Liver (tissue), 9 donors: ENCODE data around the gene TAS2R9. TPM values are rescaled to one million over a fixed set of nuclear protein-coding genes. Genes with fewer than 3 reads are reported as not detected.

Experiments used
- DNase-seq: peaks from one replicate; pipeline ENCODE4 v3.0.0-alpha.2; 2017; ENCODE audit warnings: low spot score
- H3K27ac ChIP-seq, 2 donors: one replicate each; pipeline ENCODE4 v1.7.0; 2013; ENCODE audit warnings: inconsistent platforms in 2 of 2, low read length in 2 of 2, control low read depth in 1 of 2, low read depth in 1 of 2, mild to moderate bottlenecking in 1 of 2
- H3K27me3 ChIP-seq, 4 donors: one replicate each; pipeline versions ENCODE4 v1.6.1 to v1.7.0; 2013; ENCODE audit warnings: low read length in 3 of 4, inconsistent platforms in 1 of 4, mild to moderate bottlenecking in 1 of 4, moderate library complexity in 1 of 4; ENCODE audit not compliant: control insufficient read depth in 4 of 4, insufficient read depth in 4 of 4
- H3K36me3 ChIP-seq, 4 donors: one replicate each; pipeline versions ENCODE4 v1.6.1 to v1.7.0; 2013; ENCODE audit warnings: low read length in 3 of 4, mild to moderate bottlenecking in 3 of 4, low read depth in 1 of 4, moderate library complexity in 1 of 4; ENCODE audit not compliant: control insufficient read depth in 4 of 4, insufficient read depth in 3 of 4
- H3K4me1 ChIP-seq, 4 donors: one replicate each; pipeline versions ENCODE4 v1.6.1 to v1.7.0; 2013; ENCODE audit warnings: low read length in 3 of 4, mild to moderate bottlenecking in 3 of 4, moderate library complexity in 1 of 4; ENCODE audit not compliant: control insufficient read depth in 4 of 4, insufficient read depth in 4 of 4
- H3K4me3 ChIP-seq, 3 donors: one replicate each; pipeline versions ENCODE4 v1.6.1 to v1.7.0; 2013; ENCODE audit warnings: low read length in 3 of 3, control low read depth in 1 of 3, low read depth in 1 of 3, mild to moderate bottlenecking in 1 of 3
- H3K9ac ChIP-seq, 2 donors: one replicate each; pipeline ENCODE4 v1.7.0; 2013; ENCODE audit warnings: low read length in 2 of 2, mild to moderate bottlenecking in 2 of 2, moderate library complexity in 2 of 2, control low read depth in 1 of 2, low read depth in 1 of 2
- H3K9me3 ChIP-seq, 4 donors: one replicate each; pipeline versions ENCODE4 v1.6.1 to v1.7.0; 2013; ENCODE audit warnings: low read length in 3 of 4; ENCODE audit not compliant: control insufficient read depth in 4 of 4
- ATF3 ChIP-seq: IDR thresholded peaks from 2 replicates; pipeline ENCODE4 v1.6.1; 2016; ENCODE audit warnings: antibody characterized with exemption
- CTCF ChIP-seq: fragments of 150-350 bp; IDR thresholded peaks from 2 replicates; pipeline ENCODE4 v1.5.1; 2017; ENCODE audit warnings: improper control_type of control experiment, low read depth, low read length; ENCODE audit not compliant: missing input control
- EGR1 ChIP-seq, 2 donors: IDR thresholded peaks; 2 replicates each; pipeline ENCODE4 v1.6.1; 2016 to 2018; ENCODE audit warnings: antibody characterized with exemption in 2 of 2, low read depth in 2 of 2
- FOXA1 ChIP-seq: IDR thresholded peaks from 2 replicates; pipeline ENCODE4 v1.6.1; 2016; ENCODE audit warnings: antibody characterized with exemption
- FOXA2 ChIP-seq: IDR thresholded peaks from 2 replicates; pipeline ENCODE4 v1.6.1; 2016; ENCODE audit warnings: antibody characterized with exemption
- GABPA ChIP-seq, 2 donors: IDR thresholded peaks in 1 of 2; conservative IDR thresholded peaks in 1 of 2; 2 replicates each; pipeline ENCODE4 v1.6.1; 2016; ENCODE audit warnings: antibody characterized with exemption in 2 of 2, mild to moderate bottlenecking in 1 of 2, moderate library complexity in 1 of 2
- HNF4A ChIP-seq, 2 donors: conservative IDR thresholded peaks; 2 replicates each; pipeline ENCODE4 v1.6.1; 2016; ENCODE audit warnings: antibody characterized with exemption in 2 of 2, mild to moderate bottlenecking in 2 of 2
- HNF4G ChIP-seq: IDR thresholded peaks from 2 replicates; pipeline ENCODE4 v1.6.1; 2016; ENCODE audit warnings: antibody characterized with exemption
- JUND ChIP-seq, 2 donors: IDR thresholded peaks; 2 replicates each; pipeline ENCODE4 v1.6.1; 2016; ENCODE audit warnings: antibody characterized with exemption in 2 of 2
- MAX ChIP-seq: IDR thresholded peaks from 2 replicates; pipeline ENCODE4 v1.6.1; 2016; ENCODE audit warnings: antibody characterized with exemption
- NR2F2 ChIP-seq: IDR thresholded peaks from 2 replicates; pipeline ENCODE4 v1.6.1; 2016; ENCODE audit warnings: antibody characterized with exemption
- RAD21 ChIP-seq, 2 donors: IDR thresholded peaks; 2 replicates each; pipeline ENCODE4 v1.6.1; 2016; ENCODE audit warnings: antibody characterized with exemption in 2 of 2, mild to moderate bottlenecking in 2 of 2
- REST ChIP-seq: IDR thresholded peaks from 2 replicates; pipeline ENCODE4 v1.6.1; 2016; ENCODE audit warnings: antibody characterized with exemption, mild to moderate bottlenecking
- TAF1 ChIP-seq: conservative IDR thresholded peaks from 2 replicates; pipeline ENCODE4 v1.6.1; 2016; ENCODE audit warnings: antibody characterized with exemption, mild to moderate bottlenecking
- YY1 ChIP-seq: IDR thresholded peaks from 2 replicates; pipeline ENCODE4 v1.6.1; 2016; ENCODE audit warnings: antibody characterized with exemption, mild to moderate bottlenecking
- WGBS: extraction: QIAGEN DNeasy Blood & Tissue Kit; methylation state at CpG from one replicate; pipeline ENCODE4 v1.1.7; 2013; 5-methylcytosine and 5-hydroxymethylcytosine counted together
- polyA plus RNA-seq, 2 donors: library from polyadenylated mRNA; stranded (reverse) in 1 of 2; unstranded in 1 of 2; fragments of 200-250 nt in 1 of 2; fragments of >200 nt in 1 of 2; fragmentation: Nextera tagmentation in 1 of 2; extraction: Ambion mirVana in 1 of 2; gene quantifications; one replicate each; pipeline versions ENCODE4 v1.2.1 to v1.2.3, GENCODE V29; 2013 to 2015
- total RNA-seq, 2 donors: library from RNA; depleted of rRNA; stranded (reverse); fragments of >200 nt; gene quantifications; one replicate each; pipeline ENCODE4 v1.2.3, GENCODE V29; 2014
- donor health status: healthy.
- donor health status: healthy.
- donor health status: healthy.
- donor health status: healthy.
- donor health status: healthy.

The TAS2R9 gene
- total and polyA plus RNA-seq, 4 donors, result 0.33 TPM; not detected in 3

GRCh38 chr12:10826258-10826657, 16.3 kb upstream of the TAS2R9 start, which contains the start of gene TAS2R10:
TSS of gene TAS2R10 (minus strand) at chr12:10826358. CDS start at chr12:10826269, 89 bp downstream.
- H3K4me1 ChIP-seq, result no peaks in the 10 kb centered on the region
- H3K27ac ChIP-seq, result no peak within 1 kb of the TSS
- H3K36me3 ChIP-seq, result no peaks in the 10 kb centered on the region
- H3K9ac ChIP-seq, result no peak within 1 kb of the TSS
- DNase-seq, result no peak
- H3K4me3 ChIP-seq, result no peak within 1 kb of the TSS
- 97% methylated on average over 3 of the region's 3 CpGs for WGBS
- H3K27me3 ChIP-seq, result no peaks in the 10 kb centered on the region
- no peaks in the 10 kb centered on the region for H3K9me3 ChIP-seq
- TF ChIP-seq NR2F2 (no peak), YY1 (no peak), CTCF (no peak), TAF1 (no peak), REST (no peak), EGR1 (IDR thresholded peaks at IDR 0.05; ENCODE audit: low read depth in 2 of 2) (no peak), GABPA (IDR thresholded peaks at IDR 0.05 in 1 of 2, conservative IDR thresholded peaks at IDR 0.05 in 1 of 2) (no peak), JUND (IDR thresholded peaks at IDR 0.05) (no peak), FOXA2 (no peak), RAD21 (IDR thresholded peaks at IDR 0.05) (no peak), ATF3 (no peak), MAX (no peak), HNF4G (no peak), HNF4A (conservative IDR thresholded peaks at IDR 0.05) (no peak)

- 87% methylated on average over 3 of the region's 3 CpGs for WGBS
- Histone ChIP-seq H3K9ac (no peak overlapping the region), H3K27me3 (no peaks in the 10 kb centered on the region), H3K36me3 (no peaks in the 10 kb centered on the region), H3K9me3 (no peaks in the 10 kb centered on the region), H3K27ac (no peak overlapping the region), H3K4me1 (no peaks in the 10 kb centered on the region), H3K4me3 (no peak overlapping the region)
- DNase-seq, result no peak
- TF ChIP-seq GABPA (IDR thresholded peaks at IDR 0.05 in 1 of 2, conservative IDR thresholded peaks at IDR 0.05 in 1 of 2) (no peak), FOXA2 (no peak), FOXA1 (no peak), REST (no peak)
Measured at GRCh38 chr12:10824957-10825356, 15.0 kb upstream of the TAS2R9 start.
